Right lobe of liver (tissue), 6 donors: ENCODE measurements around the gene CKAP5. TPM values are rescaled to one million over a fixed set of nuclear protein-coding genes. Genes with fewer than 3 reads are reported as not detected.

Source experiments
- ATAC-seq, 4 donors: fragments of 200-7000 bp; cut with Tn5 transposase; one replicate each; pipeline ENCODE4 v1.9.1; 2020; ENCODE audit warnings: mild to moderate bottlenecking in 4 of 4, moderate library complexity in 4 of 4
- DNase-seq, 3 donors: peaks; one replicate each; pipeline ENCODE4 v3.0.0-alpha.2; 2020
- H3K27ac ChIP-seq, 3 donors: fragments of 200-600 bp; one replicate each; pipeline ENCODE4 v1.8.0; 2022
- H3K27me3 ChIP-seq, 2 donors: fragments of 200-600 bp; one replicate each; pipeline ENCODE4 v1.8.0; 2022
- H3K36me3 ChIP-seq, 4 donors: fragments of 200-600 bp; sonication (generic) in 1 of 4; one replicate each; pipeline versions ENCODE4 v1.5.1 to v1.8.0; 2017 to 2022; ENCODE audit warnings: control low read depth in 1 of 4
- H3K4me1 ChIP-seq, 4 donors: fragments of 200-600 bp; sonication (generic) in 1 of 4; one replicate each; pipeline versions ENCODE4 v1.5.1 to v1.8.0; 2017 to 2022; ENCODE audit warnings: control low read depth in 1 of 4
- H3K4me3 ChIP-seq, 3 donors: fragments of 200-600 bp; one replicate each; pipeline ENCODE4 v1.8.0; 2022
- H3K9me3 ChIP-seq, 4 donors: fragments of 200-600 bp; sonication (generic) in 1 of 4; one replicate each; pipeline versions ENCODE4 v1.5.1 to v1.8.0; 2017 to 2022; ENCODE audit warnings: control low read depth in 1 of 4
- POLR2A ChIP-seq: fragments of 450-650 bp; IDR thresholded peaks from one replicate; pipeline ENCODE4 v1.6.1; 2017; ENCODE audit warnings: antibody characterized with exemption, mild to moderate bottlenecking
- WGBS: methylation state at CpG from one replicate; pipeline ENCODE4 v1.1.6; 2018; ENCODE audit warnings: low coverage, low lambda C conversion rate; ENCODE audit not compliant: insufficient coverage; ENCODE audit errors: missing lambda C conversion rate; 5-methylcytosine and 5-hydroxymethylcytosine counted together
- intact Hi-C, 2 donors: fragments of 100-400 bp; cut with DNase I; formaldehyde crosslinking; loops; one replicate each; pipeline versions ENCODE4 v1.11.2 to v1.14.1; 2022
- total RNA-seq, 6 experiments: library from RNA; depleted of rRNA in 2 of 6; stranded (reverse); fragments of >200 nt in 2 of 6; fragmentation: NEBNext Ultra II Directional in 3 of 6; extraction: Animal tissue kit (Norgen Biotek cat#: 25700) in 3 of 6; gene quantifications; one replicate each; pipeline versions ENCODE4 v1.1.0 to v1.2.4, GENCODE V29; 2016 to 2023
- TF ChIP-seq, protein P1 (sequence below), 4 donors: fragments of 200-600 bp in 3 of 4; fragments of 450-650 bp in 1 of 4; IDR thresholded peaks; one replicate each; pipeline versions ENCODE4 v1.5.1 to v1.8.0; 2016 to 2022; ENCODE audit warnings: antibody characterized with exemption in 4 of 4, mild to moderate bottlenecking in 2 of 4
- donor health status: DM: no; HTN: yes; CAD: no.
- donor health status: DM: no; HTN: no; CAD: no.
- donor health status: DM: no; HTN: no; CAD: no.
- donor health status: DM: no; HTN: yes; CAD: no.
- donor health status: DM: no; HTN: yes; CAD: no.

The CKAP5 gene
- total RNA-seq, 6 experiments from 2014 or later = 12.9 to 30.2 (median 21.2) TPM

DNA sequence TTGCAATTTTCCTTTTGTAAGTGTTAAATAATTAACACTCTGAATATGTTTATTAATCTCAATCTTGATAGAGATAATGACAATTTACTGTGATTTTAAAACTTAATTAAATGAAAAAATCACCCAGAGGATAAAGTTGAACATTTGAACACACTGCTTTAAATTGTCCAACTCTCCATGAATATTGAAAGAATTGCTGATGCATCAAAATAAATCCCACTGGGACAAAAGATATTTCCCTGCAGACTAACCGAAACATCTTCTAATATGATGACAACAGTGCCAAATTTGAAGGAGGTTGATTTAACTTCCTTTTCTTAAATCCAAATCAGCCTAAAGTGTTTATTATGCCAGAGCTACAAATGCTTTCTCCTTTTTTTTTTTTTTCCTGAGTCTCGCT, 79.4 kb downstream of the CKAP5 start:
- Histone ChIP-seq H3K4me1 (no peaks in the 10 kb centered on the region), H3K27me3 (no peaks in the 10 kb centered on the region), H3K36me3 (peaks cover 0 to 64% (median 25%) of the 10 kb centered on the region in 4 donors), H3K9me3 (no peaks in the 10 kb centered on the region), H3K4me3 (no peak overlapping the region), H3K27ac (no peak overlapping the region)
- intact Hi-C loops = no loop called here
- WGBS = 90% methylated on average over 2 of the region's 2 CpGs
- ATAC-seq (no peak), DNase-seq (no peak)
- TF ChIP-seq, protein P1, sequence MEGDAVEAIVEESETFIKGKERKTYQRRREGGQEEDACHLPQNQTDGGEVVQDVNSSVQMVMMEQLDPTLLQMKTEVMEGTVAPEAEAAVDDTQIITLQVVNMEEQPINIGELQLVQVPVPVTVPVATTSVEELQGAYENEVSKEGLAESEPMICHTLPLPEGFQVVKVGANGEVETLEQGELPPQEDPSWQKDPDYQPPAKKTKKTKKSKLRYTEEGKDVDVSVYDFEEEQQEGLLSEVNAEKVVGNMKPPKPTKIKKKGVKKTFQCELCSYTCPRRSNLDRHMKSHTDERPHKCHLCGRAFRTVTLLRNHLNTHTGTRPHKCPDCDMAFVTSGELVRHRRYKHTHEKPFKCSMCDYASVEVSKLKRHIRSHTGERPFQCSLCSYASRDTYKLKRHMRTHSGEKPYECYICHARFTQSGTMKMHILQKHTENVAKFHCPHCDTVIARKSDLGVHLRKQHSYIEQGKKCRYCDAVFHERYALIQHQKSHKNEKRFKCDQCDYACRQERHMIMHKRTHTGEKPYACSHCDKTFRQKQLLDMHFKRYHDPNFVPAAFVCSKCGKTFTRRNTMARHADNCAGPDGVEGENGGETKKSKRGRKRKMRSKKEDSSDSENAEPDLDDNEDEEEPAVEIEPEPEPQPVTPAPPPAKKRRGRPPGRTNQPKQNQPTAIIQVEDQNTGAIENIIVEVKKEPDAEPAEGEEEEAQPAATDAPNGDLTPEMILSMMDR (IDR thresholded peaks at IDR 0.05) = no peak
- no peak for TF ChIP-seq POLR2A

DNA sequence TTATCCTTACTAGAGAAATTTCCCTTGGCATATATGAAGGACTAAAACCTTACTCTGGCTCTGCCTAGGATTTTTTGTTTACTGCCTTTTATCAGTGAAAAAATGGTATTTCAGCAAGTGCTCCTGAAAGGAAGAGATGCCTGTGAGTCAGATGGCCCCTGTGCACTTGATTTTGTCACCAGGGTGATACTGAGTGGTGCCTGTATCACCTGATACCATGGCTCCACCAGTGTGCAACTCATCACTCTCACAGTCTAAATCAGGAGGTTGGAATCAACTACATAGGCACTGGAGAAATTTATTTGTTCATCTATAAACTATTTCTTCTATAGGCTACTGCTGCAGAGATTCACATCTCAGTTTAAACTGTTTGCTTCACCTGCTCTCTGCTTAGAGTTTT, 83.8 kb downstream of the CKAP5 start:
- Histone ChIP-seq H3K27ac (no peak overlapping the region), H3K4me1 (no peaks in the 10 kb centered on the region), H3K4me3 (no peak overlapping the region), H3K36me3 (peaks cover 0 to 72% (median 27%) of the 10 kb centered on the region in 4 donors), H3K27me3 (no peaks in the 10 kb centered on the region), H3K9me3 (no peaks in the 10 kb centered on the region)
- no peak for ATAC-seq
- no peak for DNase-seq
- TF ChIP-seq POLR2A = no peak
- TF ChIP-seq, protein P1 (IDR thresholded peaks at IDR 0.05) = no peak
- intact Hi-C loops = no loop called here

DNA sequence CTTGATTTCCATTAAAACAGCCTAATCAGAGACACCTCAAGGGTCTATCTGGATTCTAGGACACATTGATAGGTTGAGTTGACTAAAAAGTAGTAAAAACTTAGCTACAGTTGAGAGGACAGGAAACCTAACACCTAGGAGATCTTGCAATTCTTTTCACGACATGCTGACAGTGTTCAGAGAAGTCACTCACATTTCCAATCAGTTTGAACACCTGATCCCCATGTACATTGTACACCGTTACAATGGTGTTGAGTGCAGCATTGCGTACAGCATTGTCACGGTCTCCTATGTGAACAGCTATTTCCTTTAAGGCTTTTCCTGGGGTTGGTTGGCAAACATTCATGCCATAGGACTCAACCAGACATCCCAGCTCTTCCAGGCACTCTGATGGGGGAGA, 84.3 kb downstream of the CKAP5 start:
- DNase-seq = no peak
- TF ChIP-seq, protein P1 (IDR thresholded peaks at IDR 0.05) = no peak
- TF ChIP-seq POLR2A = no peak
- intact Hi-C loops = no loop called here
- no peaks in the 10 kb centered on the region for H3K27me3 ChIP-seq
- H3K9me3 ChIP-seq = no peaks in the 10 kb centered on the region
- 95% methylated on average over 3 of the region's 4 CpGs for WGBS
- no peak overlapping the region for H3K27ac ChIP-seq
- no peaks in the 10 kb centered on the region for H3K4me1 ChIP-seq
- no peak for ATAC-seq
- H3K4me3 ChIP-seq = no peak overlapping the region
- peaks cover 0 to 72% (median 27%) of the 10 kb centered on the region in 4 donors for H3K36me3 ChIP-seq

DNA sequence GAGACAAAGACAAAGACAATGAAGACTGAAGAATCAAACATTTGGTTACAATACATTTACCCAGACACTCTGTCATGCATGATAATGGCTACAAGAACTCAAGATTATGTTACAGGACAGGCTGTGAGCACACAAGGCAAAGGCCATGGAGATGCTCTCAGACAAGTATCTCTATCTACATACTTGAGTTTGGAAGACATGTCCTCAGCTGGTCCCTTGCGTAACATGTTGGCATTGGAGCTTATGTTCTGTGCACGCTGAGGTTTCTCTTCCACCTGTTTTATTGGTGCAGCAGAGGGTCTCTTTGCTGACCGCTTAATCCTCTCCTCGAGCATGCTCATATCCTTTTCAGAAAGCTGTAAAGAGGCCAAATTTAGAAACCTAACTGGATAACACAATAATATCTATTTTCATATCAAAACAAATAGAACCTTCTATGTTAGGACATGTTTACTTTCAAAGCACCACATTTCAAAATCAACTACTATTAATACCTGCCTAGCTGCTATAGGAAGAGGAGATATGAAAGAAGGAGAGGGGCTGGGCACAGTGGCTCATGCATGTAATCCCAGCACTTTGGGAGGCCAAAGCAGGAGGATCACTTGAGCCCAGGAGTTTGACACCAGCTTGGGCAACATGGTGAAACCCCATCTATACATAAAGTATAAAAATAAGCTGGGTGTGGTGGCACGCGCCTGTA, 85.5 kb downstream of the CKAP5 start:
- H3K27ac ChIP-seq = no peak overlapping the region
- no peaks in the 10 kb centered on the region for H3K27me3 ChIP-seq
- no peaks in the 10 kb centered on the region for H3K9me3 ChIP-seq
- ATAC-seq (no peak), DNase-seq (no peak)
- peaks cover 0 to 72% (median 27%) of the 10 kb centered on the region in 4 donors for H3K36me3 ChIP-seq
- no peak for TF ChIP-seq POLR2A
- TF ChIP-seq, protein P1 (IDR thresholded peaks at IDR 0.05) = no peak
- 96% methylated on average over 4 of the region's 6 CpGs for WGBS
- intact Hi-C loops = no loop called here
- H3K4me3 ChIP-seq = no peak overlapping the region
- no peaks in the 10 kb centered on the region for H3K4me1 ChIP-seq
